Hippocampal formation (tissue), 2 donors: ENCODE results near the gene BSN.

Source experiments
- DNase-seq, 2 donors: peaks; one replicate each; lab custom pipeline; 2025; lab: John Stamatoyannopoulos, UW

The BSN gene

GRCh38 chr3:49655731-49656285, 101.5 kb downstream of the BSN start:
- no peak for DNase-seq

- no peak for DNase-seq
Measured at GRCh38 chr3:49656541-49657112, 102.3 kb downstream of the BSN start.

- no peak for DNase-seq
Measured at GRCh38 chr3:49657208-49657915, 103.1 kb downstream of the BSN start.

DNA sequence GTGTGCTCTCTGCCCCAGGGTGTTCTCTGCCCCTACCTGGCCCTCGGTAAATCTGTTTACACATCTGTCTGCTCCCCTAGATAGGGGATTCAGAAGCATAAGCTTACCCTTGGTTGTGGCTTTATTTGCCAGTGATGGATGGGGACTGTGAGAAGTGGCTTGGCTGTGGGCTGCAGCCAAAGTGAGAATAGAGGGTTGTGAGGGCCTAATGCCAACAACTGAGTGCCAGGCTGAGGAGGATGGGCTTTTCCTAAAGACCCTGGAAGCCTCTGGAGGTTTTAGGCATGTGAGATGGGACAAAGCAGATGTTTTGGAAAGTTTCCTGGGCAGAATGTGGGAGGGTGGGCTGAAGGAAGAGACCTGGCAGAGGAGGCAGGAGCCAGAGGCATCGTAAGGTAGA, 104.4 kb downstream of the BSN start:
- no peak for DNase-seq

DNA sequence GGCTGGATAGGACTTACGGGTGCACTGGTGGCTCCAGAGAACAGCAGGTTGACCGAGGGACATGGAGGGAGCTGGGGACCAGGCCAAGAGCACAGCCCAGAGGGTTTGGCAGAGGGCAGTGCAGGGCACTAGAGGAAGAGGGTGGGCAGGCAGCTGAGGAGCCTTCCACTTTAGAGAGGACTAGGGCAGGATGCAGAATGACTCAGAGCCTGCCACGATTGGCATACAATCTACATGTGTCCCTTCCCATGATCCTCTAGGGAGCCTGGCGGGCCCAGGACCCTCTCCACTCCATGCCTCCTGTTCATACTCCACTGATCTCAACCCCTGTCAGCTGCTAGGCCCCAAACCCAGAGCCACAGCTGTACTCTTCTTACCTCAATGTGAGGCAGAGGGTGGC, 105.5 kb downstream of the BSN start:
- DNase-seq = no peak

- no peak for DNase-seq
Measured at GRCh38 chr3:49661281-49661680, 107.0 kb downstream of the BSN start.

- DNase-seq = no peak
Measured at GRCh38 chr3:49662021-49662420, 107.7 kb downstream of the BSN start.

DNA sequence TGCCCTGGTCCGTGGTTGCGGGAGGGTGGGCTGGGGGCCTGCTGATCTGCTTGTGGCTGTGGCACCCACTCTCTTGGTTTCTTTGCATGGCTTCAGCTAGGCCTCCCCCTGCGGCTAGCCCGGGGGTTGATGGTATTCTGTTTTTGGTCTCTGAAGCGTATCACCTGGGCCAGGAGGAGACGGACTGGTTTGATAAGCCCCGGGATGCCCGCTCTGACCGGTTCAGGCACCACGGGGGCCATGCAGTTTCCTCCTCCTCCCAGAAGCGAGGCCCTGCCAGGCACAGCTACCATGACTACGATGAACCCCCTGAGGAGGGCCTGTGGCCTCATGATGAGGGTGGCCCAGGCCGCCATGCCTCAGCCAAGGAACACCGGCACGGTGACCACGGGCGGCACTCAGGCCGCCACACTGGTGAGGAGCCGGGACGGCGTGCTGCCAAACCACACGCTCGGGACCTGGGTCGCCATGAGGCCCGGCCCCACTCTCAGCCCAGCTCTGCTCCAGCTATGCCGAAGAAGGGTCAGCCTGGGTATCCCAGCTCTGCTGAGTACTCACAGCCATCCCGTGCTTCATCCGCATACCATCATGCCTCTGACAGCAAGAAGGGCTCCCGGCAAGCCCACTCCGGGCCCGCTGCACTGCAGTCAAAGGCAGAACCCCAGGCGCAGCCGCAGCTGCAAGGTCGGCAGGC, 108.6 kb downstream of the BSN start:
- no peak for DNase-seq

DNA sequence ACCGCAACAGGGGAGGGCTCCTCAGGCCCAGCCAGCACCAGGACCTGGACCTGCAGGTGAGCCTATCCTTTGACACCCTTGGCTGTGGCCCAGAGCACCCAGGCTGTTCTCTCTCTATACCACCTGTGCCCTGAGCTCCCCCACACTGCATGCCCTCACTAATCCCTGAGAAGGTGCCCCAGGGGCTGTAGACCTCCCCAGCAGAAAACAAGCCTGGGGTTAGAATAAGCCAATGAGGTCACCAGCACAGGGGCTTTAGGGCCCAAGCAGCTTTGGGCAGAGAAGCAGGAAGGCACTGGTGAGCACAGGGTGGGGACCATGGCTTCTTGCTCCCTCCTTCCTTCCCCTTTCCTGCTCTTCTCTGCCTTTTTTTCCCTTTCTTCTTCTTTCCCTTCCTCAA, 109.6 kb downstream of the BSN start:
- no peak for DNase-seq

GRCh38 chr3:49664300-49664699, 110.0 kb downstream of the BSN start:
- DNase-seq = no peak

- no peak for DNase-seq
Measured at GRCh38 chr3:49665822-49666519, 111.7 kb downstream of the BSN start.

GRCh38 chr3:49666592-49666991, 112.3 kb downstream of the BSN start:
- DNase-seq = no peak

- no peak for DNase-seq
Measured at GRCh38 chr3:49667701-49668413, 113.6 kb downstream of the BSN start.

- no peak for DNase-seq
Measured at GRCh38 chr3:49668414-49668797, 114.1 kb downstream of the BSN start.

GRCh38 chr3:49668861-49669260, 114.6 kb downstream of the BSN start:
- DNase-seq = no peak

DNA sequence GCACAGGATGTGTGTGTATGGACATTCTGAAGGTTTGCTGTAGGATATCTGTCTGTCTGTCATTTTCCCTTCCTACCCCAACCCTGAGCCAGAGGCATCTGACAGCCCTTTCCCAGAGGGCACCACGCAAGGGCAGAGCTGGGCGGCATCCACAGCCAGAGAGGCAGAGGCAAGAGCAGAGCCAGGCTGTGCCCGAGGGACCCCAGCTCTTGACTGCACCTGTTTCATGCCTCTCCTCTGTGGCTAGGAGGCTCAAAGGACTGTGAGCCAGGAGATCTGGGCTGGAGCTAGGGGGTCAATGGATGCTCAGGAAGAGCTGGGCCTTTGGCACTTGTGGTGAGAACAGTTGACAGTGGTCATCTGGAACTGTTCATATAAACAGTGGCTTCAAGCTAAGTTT, 115.1 kb downstream of the BSN start:
- DNase-seq = no peak

- DNase-seq = no peak
Measured at GRCh38 chr3:49670940-49671290, 116.6 kb downstream of the BSN start.

DNA sequence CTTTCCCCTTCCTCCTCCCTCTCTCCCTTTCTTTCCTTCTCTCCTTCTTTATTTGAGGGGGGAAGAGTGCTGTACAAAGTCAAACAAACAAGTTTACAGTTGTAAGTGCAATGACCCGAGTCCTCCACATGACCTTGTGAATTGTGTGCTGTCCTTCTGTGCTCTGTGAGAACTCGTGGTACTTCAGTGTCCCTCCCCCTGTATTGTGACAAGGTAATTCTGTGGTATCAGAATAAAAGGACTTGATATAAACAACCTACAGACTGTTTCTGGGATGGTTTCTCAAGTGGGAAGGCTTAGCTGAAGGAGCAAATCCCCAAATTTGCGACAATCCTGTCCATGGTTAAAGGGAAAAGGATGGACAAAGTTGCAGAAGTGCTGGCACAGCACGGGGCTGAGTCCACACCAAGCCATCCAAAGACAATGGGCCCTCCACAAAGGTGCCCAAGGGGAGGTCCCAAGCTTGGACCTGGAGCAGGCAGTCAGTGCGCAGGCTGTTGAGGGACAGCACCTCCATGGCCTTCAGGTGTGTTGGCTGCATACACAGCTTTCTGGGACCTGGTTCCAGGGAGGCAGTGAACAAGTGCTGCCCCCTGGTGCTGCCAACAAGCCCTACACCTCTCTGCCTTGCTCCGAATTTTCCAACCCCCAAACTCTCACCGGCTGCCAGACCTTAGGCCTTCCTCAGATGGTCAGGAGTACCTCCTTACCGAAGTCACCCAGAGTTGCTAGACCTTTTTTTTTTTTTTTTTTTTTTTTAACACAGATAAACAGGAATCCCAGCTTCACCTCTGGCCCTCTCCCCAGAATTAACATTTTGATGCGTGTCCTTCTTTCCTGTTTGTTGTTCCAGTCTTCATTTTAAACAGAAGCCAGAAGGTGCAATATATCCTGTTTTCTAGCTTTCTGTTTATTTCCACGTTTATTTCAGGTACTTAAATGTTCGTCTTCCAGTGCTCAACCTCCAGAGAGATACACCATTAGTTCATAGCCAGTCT, 117.3 kb downstream of the BSN start:
- DNase-seq = no peak

- DNase-seq = no peak
Measured at GRCh38 chr3:49673121-49673714, 118.9 kb downstream of the BSN start.
